Mononuclear cell (primary cell): ENCODE results near the gene DTNA. TPM values are rescaled to one million over a fixed set of nuclear protein-coding genes. Genes with fewer than 3 reads are reported as not detected.
"Not testable (repeated sequence)": the region's sequence is repeated elsewhere in the genome, so short reads cannot be mapped to it uniquely, and the experiment has no call there.

ENCODE experiments used
- H3K27me3 ChIP-seq: 2 replicates; pipeline ENCODE4 v1.6.0; 2011; ENCODE audit warnings: low read length, control low read depth; ENCODE audit not compliant: insufficient read depth
- H3K4me1 ChIP-seq: 2 replicates; pipeline ENCODE4 v1.5.1; 2011; ENCODE audit warnings: mild to moderate bottlenecking, low read length, control low read depth; ENCODE audit not compliant: insufficient read depth
- H3K4me3 ChIP-seq: 2 replicates; pipeline ENCODE4 v1.5.1; 2011; ENCODE audit warnings: mild to moderate bottlenecking, low read length, moderate library complexity
- H3K9me3 ChIP-seq: 2 replicates; pipeline ENCODE4 v1.5.1; 2011; ENCODE audit warnings: low read depth, mild to moderate bottlenecking, control low read depth, low read length
- total RNA-seq: library from RNA; depleted of rRNA; stranded (reverse); fragments of >200 nt; gene quantifications from one replicate; pipeline ENCODE4 v1.2.3, GENCODE V29; 2012

The DTNA gene
- total RNA-seq, 1 donor, result 0.31 TPM

- peaks cover 18% of the 10 kb centered on the region for H3K4me1 ChIP-seq
- no peaks in the 10 kb centered on the region for H3K9me3 ChIP-seq
- no peak overlapping the region for H3K4me3 ChIP-seq
- no peaks in the 10 kb centered on the region for H3K27me3 ChIP-seq
Observed at GRCh38 chr18:34707670-34708069, 2.4 kb upstream of the DTNA start.

GRCh38 chr18:34709104-34709503 lies 994 bp upstream of the DTNA start:
- peaks cover 18% of the 10 kb centered on the region for H3K4me1 ChIP-seq
- H3K9me3 ChIP-seq, result no peaks in the 10 kb centered on the region
- H3K4me3 ChIP-seq, result no peak overlapping the region
- H3K27me3 ChIP-seq, result no peaks in the 10 kb centered on the region

- no peaks in the 10 kb centered on the region for H3K9me3 ChIP-seq
- H3K4me3 ChIP-seq, result no peak overlapping the region
- no peaks in the 10 kb centered on the region for H3K27me3 ChIP-seq
- peaks cover 18% of the 10 kb centered on the region for H3K4me1 ChIP-seq
Observed at GRCh38 chr18:34710458-34710914, 388 bp downstream of the DTNA start.

- H3K27me3 ChIP-seq, result no peaks in the 10 kb centered on the region
- peaks cover 18% of the 10 kb centered on the region for H3K4me1 ChIP-seq
- H3K4me3 ChIP-seq, result no peak overlapping the region
- H3K9me3 ChIP-seq, result no peaks in the 10 kb centered on the region
Observed at GRCh38 chr18:34710934-34711333, 836 bp downstream of the DTNA start.

- not testable (repeated sequence) for H3K4me1 ChIP-seq, H3K9me3 ChIP-seq, H3K4me3 ChIP-seq, H3K27me3 ChIP-seq
Observed at GRCh38 chr18:34716111-34716510, 6.0 kb downstream of the DTNA start.

- Histone ChIP-seq H3K9me3 (no peaks in the 10 kb centered on the region), H3K27me3 (no peaks in the 10 kb centered on the region), H3K4me1 (no peaks in the 10 kb centered on the region), H3K4me3 (no peak overlapping the region)
Observed at GRCh38 chr18:34718610-34719009, 8.5 kb downstream of the DTNA start.

- H3K4me3 ChIP-seq, result no peak overlapping the region
- H3K9me3 ChIP-seq, result no peaks in the 10 kb centered on the region
- no peaks in the 10 kb centered on the region for H3K27me3 ChIP-seq
- H3K4me1 ChIP-seq, result no peaks in the 10 kb centered on the region
Observed at GRCh38 chr18:34720220-34720619, 10.1 kb downstream of the DTNA start.

GRCh38 chr18:34723143-34723542 lies 13.0 kb downstream of the DTNA start:
- H3K4me1 ChIP-seq, result no peaks in the 10 kb centered on the region

GRCh38 chr18:34725737-34726136 lies 15.6 kb downstream of the DTNA start:
- H3K4me3 ChIP-seq, H3K4me1 ChIP-seq, H3K9me3 ChIP-seq, H3K27me3 ChIP-seq: not testable (repeated sequence)

More at GRCh38 chr18:34723143-34723542, 13.0 kb downstream of the DTNA start:
- Histone ChIP-seq H3K4me3 (no peak overlapping the region), H3K27me3 (no peaks in the 10 kb centered on the region), H3K9me3 (no peaks in the 10 kb centered on the region)

- Histone ChIP-seq H3K27me3 (no peaks in the 10 kb centered on the region), H3K9me3 (no peaks in the 10 kb centered on the region), H3K4me1 (no peaks in the 10 kb centered on the region)
Observed at GRCh38 chr18:34726286-34727004, 16.3 kb downstream of the DTNA start.

GRCh38 chr18:34729264-34729663 lies 19.2 kb downstream of the DTNA start:
- H3K4me1 ChIP-seq, result no peaks in the 10 kb centered on the region
- H3K9me3 ChIP-seq, result no peaks in the 10 kb centered on the region
- H3K4me3 ChIP-seq, result no peak overlapping the region
- no peaks in the 10 kb centered on the region for H3K27me3 ChIP-seq

More at GRCh38 chr18:34726286-34727004, 16.3 kb downstream of the DTNA start:
- no peak overlapping the region for H3K4me3 ChIP-seq

- H3K4me1 ChIP-seq, result no peaks in the 10 kb centered on the region
- no peaks in the 10 kb centered on the region for H3K27me3 ChIP-seq
Observed at GRCh38 chr18:34729740-34730355, 19.8 kb downstream of the DTNA start.

GRCh38 chr18:34730774-34731173 lies 20.7 kb downstream of the DTNA start:
- Histone ChIP-seq H3K4me1 (no peaks in the 10 kb centered on the region), H3K4me3 (no peak overlapping the region), H3K9me3 (no peaks in the 10 kb centered on the region), H3K27me3 (no peaks in the 10 kb centered on the region)

More at GRCh38 chr18:34729740-34730355, 19.8 kb downstream of the DTNA start:
- H3K9me3 ChIP-seq, result no peaks in the 10 kb centered on the region
- no peak overlapping the region for H3K4me3 ChIP-seq

GRCh38 chr18:34734056-34734455 lies 24.0 kb downstream of the DTNA start:
- H3K9me3 ChIP-seq, result no peaks in the 10 kb centered on the region
- H3K27me3 ChIP-seq, result no peaks in the 10 kb centered on the region
- H3K4me1 ChIP-seq, result no peaks in the 10 kb centered on the region
- H3K4me3 ChIP-seq, result no peak overlapping the region

- H3K9me3 ChIP-seq, H3K4me3 ChIP-seq, H3K27me3 ChIP-seq, H3K4me1 ChIP-seq: not testable (repeated sequence)
Observed at GRCh38 chr18:34734526-34734925, 24.4 kb downstream of the DTNA start.
